ENCODE data around the gene AGBL1. TPM values are rescaled to one million over a fixed set of nuclear protein-coding genes. Genes with fewer than 3 reads are reported as not detected.

The AGBL1 gene
- total RNA-seq, 1 experiment from 2014 or later = not detected

DNA sequence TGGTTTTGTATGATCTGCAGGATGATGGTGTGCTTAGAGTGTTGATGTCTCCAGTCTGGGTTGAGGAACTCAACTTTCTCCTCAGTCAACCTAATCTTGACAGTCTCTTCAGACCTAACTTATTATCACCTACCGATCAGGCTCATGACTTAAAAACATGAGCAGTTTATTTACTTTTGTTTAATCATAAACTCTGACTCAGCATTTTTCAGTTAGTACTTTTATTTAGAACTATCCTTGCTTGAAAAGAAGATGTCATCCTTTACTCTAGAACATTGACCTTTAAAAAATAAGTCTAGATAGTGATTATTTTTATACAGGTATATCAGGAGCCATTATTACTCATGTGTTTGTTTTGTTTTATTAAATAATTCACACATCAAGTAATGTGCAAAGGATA is 414.8 kb downstream of the AGBL1 start:
- peaks cover 16% of the 10 kb centered on the region for H3K27me3 Mint-ChIP-seq (ENCODE audit: insufficient read depth, unreplicated experiment)
- Histone ChIP-seq H3K4me1 (no peaks in the 10 kb centered on the region), H3K27me3 (replicated peaks; ENCODE audit: control insufficient read depth, insufficient read depth, low read length) (no peaks in the 10 kb centered on the region), H3K9me3 (no peaks in the 10 kb centered on the region), H3K36me3 (ENCODE audit: control insufficient read depth, insufficient read depth, low read length) (no peaks in the 10 kb centered on the region), H3K4me3 (ENCODE audit: low read depth, low read length) (no peak overlapping the region)
- no peak overlapping the region for H3K4me3 Mint-ChIP-seq (ENCODE audit: unreplicated experiment)
- BruUV-seq (replicated peaks) = no TSS peak
- no peak for DNase-seq
- TF ChIP-seq, protein P1, sequence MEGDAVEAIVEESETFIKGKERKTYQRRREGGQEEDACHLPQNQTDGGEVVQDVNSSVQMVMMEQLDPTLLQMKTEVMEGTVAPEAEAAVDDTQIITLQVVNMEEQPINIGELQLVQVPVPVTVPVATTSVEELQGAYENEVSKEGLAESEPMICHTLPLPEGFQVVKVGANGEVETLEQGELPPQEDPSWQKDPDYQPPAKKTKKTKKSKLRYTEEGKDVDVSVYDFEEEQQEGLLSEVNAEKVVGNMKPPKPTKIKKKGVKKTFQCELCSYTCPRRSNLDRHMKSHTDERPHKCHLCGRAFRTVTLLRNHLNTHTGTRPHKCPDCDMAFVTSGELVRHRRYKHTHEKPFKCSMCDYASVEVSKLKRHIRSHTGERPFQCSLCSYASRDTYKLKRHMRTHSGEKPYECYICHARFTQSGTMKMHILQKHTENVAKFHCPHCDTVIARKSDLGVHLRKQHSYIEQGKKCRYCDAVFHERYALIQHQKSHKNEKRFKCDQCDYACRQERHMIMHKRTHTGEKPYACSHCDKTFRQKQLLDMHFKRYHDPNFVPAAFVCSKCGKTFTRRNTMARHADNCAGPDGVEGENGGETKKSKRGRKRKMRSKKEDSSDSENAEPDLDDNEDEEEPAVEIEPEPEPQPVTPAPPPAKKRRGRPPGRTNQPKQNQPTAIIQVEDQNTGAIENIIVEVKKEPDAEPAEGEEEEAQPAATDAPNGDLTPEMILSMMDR (IDR thresholded peaks at IDR 0.05; ENCODE audit: insufficient read depth in 1 of 2, low read depth in 1 of 2, low read length in 1 of 2, severe bottlenecking in 1 of 2, unreplicated experiment in 1 of 2) = no peak
- intact Hi-C loops (cut with micrococcal nuclease; ENCODE audit: unreplicated experiment) = no loop called here
- POLR2A ChIA-PET = no interaction called here
- no peaks in the 10 kb centered on the region for H3K36me3 Mint-ChIP-seq (ENCODE audit: insufficient read depth, unreplicated experiment)
- no peaks in the 10 kb centered on the region for H3K4me1 Mint-ChIP-seq (ENCODE audit: low read depth, unreplicated experiment)
- no peak overlapping the region for H3K27ac Mint-ChIP-seq (ENCODE audit: unreplicated experiment)
- CTCF ChIA-PET = no interaction called here
- peaks cover 13% of the 10 kb centered on the region for H3K9me3 Mint-ChIP-seq (ENCODE audit: unreplicated experiment)

DNA sequence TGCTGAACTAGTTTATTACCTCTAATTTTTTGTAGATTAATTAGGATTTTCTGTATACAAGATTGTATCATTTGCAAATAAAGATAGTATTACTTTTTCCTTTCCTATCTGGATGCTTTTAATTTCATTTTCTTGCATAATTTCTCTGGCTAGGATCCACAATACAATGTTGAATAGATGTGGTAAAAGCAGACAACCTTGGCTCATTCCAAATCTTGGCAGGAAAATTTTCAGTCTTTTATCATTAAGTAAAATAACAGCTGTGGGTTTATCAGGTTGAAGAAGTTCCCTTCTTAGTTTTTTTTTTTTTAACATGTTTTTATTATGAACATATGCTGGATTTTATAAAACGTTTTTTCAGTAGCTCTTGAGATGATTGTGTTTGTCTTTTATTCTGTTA is 422.6 kb downstream of the AGBL1 start:
- H3K4me1 Mint-ChIP-seq (ENCODE audit: low read depth, unreplicated experiment) = no peaks in the 10 kb centered on the region
- Histone ChIP-seq H3K27me3 (replicated peaks; ENCODE audit: control insufficient read depth, insufficient read depth, low read length) (no peaks in the 10 kb centered on the region), H3K4me3 (ENCODE audit: low read depth, low read length) (no peak overlapping the region), H3K4me1 (no peaks in the 10 kb centered on the region), H3K36me3 (ENCODE audit: control insufficient read depth, insufficient read depth, low read length) (no peaks in the 10 kb centered on the region), H3K9me3 (no peaks in the 10 kb centered on the region)
- ChIA-PET POLR2A (no interaction called here), CTCF (no interaction called here)
- BruUV-seq (replicated peaks) = no TSS peak
- H3K27ac Mint-ChIP-seq (ENCODE audit: unreplicated experiment) = no peak overlapping the region
- peaks cover 6% of the 10 kb centered on the region for H3K27me3 Mint-ChIP-seq (ENCODE audit: insufficient read depth, unreplicated experiment)
- H3K9me3 Mint-ChIP-seq (ENCODE audit: unreplicated experiment) = no peaks in the 10 kb centered on the region
- H3K36me3 Mint-ChIP-seq (ENCODE audit: insufficient read depth, unreplicated experiment) = no peaks in the 10 kb centered on the region
- no peak overlapping the region for H3K4me3 Mint-ChIP-seq (ENCODE audit: unreplicated experiment)
- intact Hi-C loops (cut with micrococcal nuclease; ENCODE audit: unreplicated experiment) = no loop called here
- DNase-seq = no peak
- TF ChIP-seq, protein P1 (IDR thresholded peaks at IDR 0.05; ENCODE audit: insufficient read depth in 1 of 2, low read depth in 1 of 2, low read length in 1 of 2, severe bottlenecking in 1 of 2, unreplicated experiment in 1 of 2) = no peak

DNA sequence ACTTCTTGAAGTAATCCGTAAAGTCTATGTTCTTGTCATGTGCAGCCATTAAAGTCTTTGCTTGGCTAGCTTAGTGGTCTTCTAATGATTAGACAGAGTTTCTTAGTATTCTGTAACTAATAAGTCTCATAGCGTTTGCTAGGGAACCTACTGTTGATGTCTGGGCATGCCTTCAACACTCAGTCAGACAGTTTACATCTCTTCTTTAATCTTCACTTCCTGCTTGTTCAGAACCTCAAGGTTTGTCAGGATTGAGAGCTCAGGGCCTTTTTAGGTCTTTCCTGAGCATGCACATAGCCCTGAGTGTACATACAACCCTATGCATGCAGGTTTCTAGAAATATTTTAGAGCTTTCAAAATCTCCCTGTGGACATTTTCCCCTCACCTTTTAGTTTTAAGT is 426.3 kb downstream of the AGBL1 start:
- Histone ChIP-seq H3K4me3 (ENCODE audit: low read depth, low read length) (no peak overlapping the region), H3K36me3 (ENCODE audit: control insufficient read depth, insufficient read depth, low read length) (no peaks in the 10 kb centered on the region), H3K9me3 (no peaks in the 10 kb centered on the region), H3K4me1 (no peaks in the 10 kb centered on the region), H3K27me3 (replicated peaks; ENCODE audit: control insufficient read depth, insufficient read depth, low read length) (no peaks in the 10 kb centered on the region)
- Mint-ChIP-seq H3K27me3 (ENCODE audit: insufficient read depth, unreplicated experiment) (no peaks in the 10 kb centered on the region), H3K9me3 (ENCODE audit: unreplicated experiment) (no peaks in the 10 kb centered on the region), H3K4me1 (ENCODE audit: low read depth, unreplicated experiment) (no peaks in the 10 kb centered on the region), H3K36me3 (ENCODE audit: insufficient read depth, unreplicated experiment) (no peaks in the 10 kb centered on the region), H3K4me3 (ENCODE audit: unreplicated experiment) (no peak overlapping the region), H3K27ac (ENCODE audit: unreplicated experiment) (no peak overlapping the region)
- ChIA-PET POLR2A (no interaction called here), CTCF (no interaction called here)
- TF ChIP-seq, protein P1 (IDR thresholded peaks at IDR 0.05; ENCODE audit: insufficient read depth in 1 of 2, low read depth in 1 of 2, low read length in 1 of 2, severe bottlenecking in 1 of 2, unreplicated experiment in 1 of 2) = no peak
- no peak for DNase-seq
- BruUV-seq (replicated peaks) = no TSS peak
- intact Hi-C loops (cut with micrococcal nuclease; ENCODE audit: unreplicated experiment) = loop anchor here (5.0 kb wide), 1 partner anchor 906 kb away; no protein-coding TSS in a partner anchor
